Lung (tissue), 12 donors: Measurements from ENCODE around the gene NSUN7. TPM values are rescaled to one million over a fixed set of nuclear protein-coding genes. Genes with fewer than 3 reads are reported as not detected.

Source experiments
- ATAC-seq: fragments of 200-7000 bp; cut with Tn5 transposase; one replicate; pipeline ENCODE4 v1.9.1; 2020; ENCODE audit warnings: moderate number of reproducible peaks; ENCODE audit not compliant: insufficient read depth, low FRiP score
- DNase-seq, 3 donors: peaks; one replicate each; pipeline ENCODE4 v3.0.0-alpha.2; 2013 to 2017
- H3K27ac ChIP-seq, 2 donors: one replicate each; pipeline ENCODE4 v1.5.1; 2013; ENCODE audit warnings: mild to moderate bottlenecking in 2 of 2, moderate library complexity in 2 of 2, control low read depth in 1 of 2, inconsistent platforms in 1 of 2, low read depth in 1 of 2, low read length in 1 of 2
- H3K27me3 ChIP-seq, 3 donors: one replicate each; pipeline ENCODE4 v1.5.1; 2013; ENCODE audit warnings: low read length in 2 of 3; ENCODE audit not compliant: control insufficient read depth in 3 of 3, insufficient read depth in 3 of 3
- H3K36me3 ChIP-seq, 4 donors: one replicate each; pipeline ENCODE4 v1.5.1; 2013; ENCODE audit warnings: low read length in 4 of 4, mild to moderate bottlenecking in 1 of 4, moderate library complexity in 1 of 4; ENCODE audit not compliant: control insufficient read depth in 4 of 4, insufficient read depth in 4 of 4
- H3K4me1 ChIP-seq, 5 donors: one replicate each; pipeline ENCODE4 v1.5.1; 2013; ENCODE audit warnings: low read length in 5 of 5, mild to moderate bottlenecking in 2 of 5, moderate library complexity in 1 of 5; ENCODE audit not compliant: control insufficient read depth in 5 of 5, insufficient read depth in 5 of 5
- H3K4me3 ChIP-seq: one replicate; pipeline ENCODE4 v1.5.1; 2013; ENCODE audit warnings: mild to moderate bottlenecking, control low read depth, moderate library complexity
- H3K9ac ChIP-seq, 2 donors: one replicate each; pipeline ENCODE4 v1.5.1; 2013; ENCODE audit warnings: low read length in 2 of 2, control low read depth in 1 of 2; ENCODE audit not compliant: insufficient read depth in 1 of 2
- H3K9me3 ChIP-seq, 4 donors: one replicate each; pipeline ENCODE4 v1.5.1; 2013; ENCODE audit warnings: low read length in 3 of 4, mild to moderate bottlenecking in 1 of 4, moderate library complexity in 1 of 4; ENCODE audit not compliant: control insufficient read depth in 4 of 4, insufficient read depth in 3 of 4
- WGBS, 2 donors: extraction: QIAGEN DNeasy Blood & Tissue Kit; methylation state at CpG; one replicate each; pipeline ENCODE4 v1.1.7; 2013; 5-methylcytosine and 5-hydroxymethylcytosine counted together
- polyA plus RNA-seq, 2 donors: library from polyadenylated mRNA; stranded (reverse); fragments of 200-250 nt; gene quantifications; one replicate each; pipeline ENCODE4 v1.2.1, GENCODE V29; 2013
- total RNA-seq, 2 donors: library from RNA; depleted of rRNA in 1 of 2; stranded (reverse); fragments of >200 nt in 1 of 2; gene quantifications; one replicate each; pipeline ENCODE4 v1.2.1, GENCODE V29; 2014 to 2021
- TF ChIP-seq, protein P1 (sequence below): IDR thresholded peaks from 2 replicates; pipeline ENCODE4 v1.5.1; 2012; ENCODE audit warnings: mild to moderate bottlenecking; ENCODE audit errors: control extremely low read depth, extremely low read depth
- donor health status: control.
- donor health status: control.
- donor health status: Bipolar disorder and iron deficiency.
- donor health status: healthy.
- donor health status: DM: yes; HTN: yes; CAD: no.

NSUN7 gene
- total and polyA plus RNA-seq, 4 donors, result 6.5 to 20.5 (median 11.2) TPM

DNA sequence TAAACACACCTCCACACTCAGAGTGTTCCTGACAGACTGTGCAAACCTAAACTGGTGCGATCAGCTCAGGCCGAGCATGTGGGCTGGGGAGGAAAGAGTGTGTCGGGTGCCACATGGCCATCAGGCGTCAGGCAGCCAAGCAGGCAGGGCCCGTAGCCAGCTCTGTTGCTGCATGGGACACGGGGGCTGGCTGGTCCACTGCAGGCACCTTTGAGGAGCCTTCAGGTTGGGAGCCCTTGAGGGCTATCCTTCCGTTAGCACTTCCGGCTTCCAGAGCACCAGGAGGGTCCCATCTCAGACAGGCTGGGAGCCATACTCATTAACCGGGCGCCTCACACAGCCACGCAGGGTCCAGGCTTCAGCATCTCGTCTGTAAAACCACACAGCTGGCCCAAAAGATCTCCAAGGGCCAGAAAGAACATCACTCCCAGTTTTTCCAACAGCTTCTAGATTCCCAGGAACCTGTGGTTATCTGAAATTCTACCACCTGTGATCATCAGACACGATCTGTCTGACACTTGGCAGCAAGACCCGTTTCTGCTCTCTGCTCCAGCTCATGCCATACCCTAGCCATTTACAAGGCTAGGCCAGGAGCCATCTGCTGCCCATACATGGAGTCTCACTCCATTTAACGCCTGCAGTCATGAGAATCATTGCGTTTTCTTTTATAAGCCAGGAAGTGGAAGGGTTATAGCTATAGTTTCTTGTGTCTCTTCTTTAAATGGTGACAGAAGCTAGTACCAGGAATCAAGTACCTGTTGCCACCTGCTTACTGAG is 87.5 kb downstream of the NSUN7 start:
- Histone ChIP-seq H3K4me1 (peaks cover 0 to 6% (median 0%) of the 10 kb centered on the region in 5 donors), H3K36me3 (peaks cover 0 to 15% (median 1%) of the 10 kb centered on the region in 4 donors), H3K9ac (no peak overlapping the region), H3K27ac (no peak overlapping the region), H3K27me3 (no peaks in the 10 kb centered on the region), H3K9me3 (no peaks in the 10 kb centered on the region), H3K4me3 (no peak overlapping the region)
- WGBS, 2 donors, result 84 to 87% methylated on average over 16 of the region's 16 CpGs
- DNase-seq (peak in 1 of 3 donors; percentile 31), ATAC-seq (no peak)
- TF ChIP-seq, protein P1, sequence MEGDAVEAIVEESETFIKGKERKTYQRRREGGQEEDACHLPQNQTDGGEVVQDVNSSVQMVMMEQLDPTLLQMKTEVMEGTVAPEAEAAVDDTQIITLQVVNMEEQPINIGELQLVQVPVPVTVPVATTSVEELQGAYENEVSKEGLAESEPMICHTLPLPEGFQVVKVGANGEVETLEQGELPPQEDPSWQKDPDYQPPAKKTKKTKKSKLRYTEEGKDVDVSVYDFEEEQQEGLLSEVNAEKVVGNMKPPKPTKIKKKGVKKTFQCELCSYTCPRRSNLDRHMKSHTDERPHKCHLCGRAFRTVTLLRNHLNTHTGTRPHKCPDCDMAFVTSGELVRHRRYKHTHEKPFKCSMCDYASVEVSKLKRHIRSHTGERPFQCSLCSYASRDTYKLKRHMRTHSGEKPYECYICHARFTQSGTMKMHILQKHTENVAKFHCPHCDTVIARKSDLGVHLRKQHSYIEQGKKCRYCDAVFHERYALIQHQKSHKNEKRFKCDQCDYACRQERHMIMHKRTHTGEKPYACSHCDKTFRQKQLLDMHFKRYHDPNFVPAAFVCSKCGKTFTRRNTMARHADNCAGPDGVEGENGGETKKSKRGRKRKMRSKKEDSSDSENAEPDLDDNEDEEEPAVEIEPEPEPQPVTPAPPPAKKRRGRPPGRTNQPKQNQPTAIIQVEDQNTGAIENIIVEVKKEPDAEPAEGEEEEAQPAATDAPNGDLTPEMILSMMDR, result no peak

DNA sequence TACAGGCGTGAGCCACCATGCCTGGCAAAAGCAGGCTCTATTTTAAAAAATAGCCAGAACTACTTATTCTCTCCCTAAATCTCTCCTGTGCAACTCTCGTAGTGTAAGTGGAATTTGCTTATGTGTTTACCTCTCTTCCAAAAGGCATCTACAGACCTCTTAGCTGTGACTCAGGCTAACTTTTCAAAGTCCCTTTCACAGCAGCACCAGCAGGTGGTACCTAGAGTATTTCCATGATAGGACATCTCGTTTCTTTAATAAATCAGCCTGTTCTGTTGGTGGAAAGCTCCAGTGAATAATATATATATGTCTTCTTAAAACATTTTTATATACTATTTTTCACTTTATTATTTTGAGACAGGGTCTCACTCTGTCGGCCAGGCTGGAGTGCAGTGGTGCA is 89.0 kb downstream of the NSUN7 start:
- TF ChIP-seq, protein P1, result no peak
- Histone ChIP-seq H3K27ac (no peak overlapping the region), H3K4me3 (no peak overlapping the region), H3K4me1 (peaks cover 0 to 8% (median 3%) of the 10 kb centered on the region in 5 donors), H3K9ac (no peak overlapping the region), H3K9me3 (no peaks in the 10 kb centered on the region), H3K36me3 (peaks cover 0 to 13% (median 1%) of the 10 kb centered on the region in 4 donors), H3K27me3 (no peaks in the 10 kb centered on the region)
- 87 to 90% methylated on average over 4 of the region's 4 CpGs for WGBS, 2 donors
- ATAC-seq (no peak), DNase-seq (no peak)

DNA sequence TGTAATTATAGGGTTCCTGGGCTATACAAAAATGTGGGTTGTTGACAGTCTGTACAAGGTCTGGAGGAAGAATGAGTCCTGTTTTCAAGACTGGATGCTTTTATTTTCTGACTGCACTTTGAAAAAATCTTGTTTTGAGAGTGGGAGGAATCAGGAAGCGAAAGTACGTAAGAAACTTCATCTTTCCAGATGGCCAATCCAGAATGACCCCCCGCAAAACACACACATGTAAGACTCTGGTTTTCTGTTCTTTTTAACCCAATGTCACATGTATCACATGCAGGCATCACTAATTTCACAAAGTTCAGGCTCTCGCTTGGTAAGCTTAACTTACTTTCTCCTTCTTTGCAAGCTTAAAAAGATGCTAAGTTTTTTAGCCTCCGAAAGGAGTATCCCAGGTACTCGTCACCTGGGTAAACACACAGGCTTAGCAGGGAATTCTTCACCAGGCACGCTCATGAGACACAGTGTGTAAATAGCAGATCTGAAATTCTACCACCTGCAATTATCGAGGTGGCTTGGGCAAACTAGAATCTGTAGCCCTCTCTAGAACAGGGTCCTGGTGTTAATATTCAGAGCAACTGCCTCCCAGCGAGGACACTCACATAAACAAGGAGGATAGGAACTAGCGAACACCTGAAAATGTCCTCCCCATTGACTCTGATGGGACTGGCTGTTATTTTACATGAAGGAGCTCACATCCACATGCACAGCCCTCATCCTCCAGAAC is 90.7 kb downstream of the NSUN7 start:
- TF ChIP-seq, protein P1, result no peak
- Histone ChIP-seq H3K9me3 (no peaks in the 10 kb centered on the region), H3K36me3 (peaks cover 0 to 11% (median 0%) of the 10 kb centered on the region in 4 donors), H3K27ac (no peak overlapping the region), H3K4me3 (no peak overlapping the region), H3K27me3 (no peaks in the 10 kb centered on the region), H3K9ac (no peak overlapping the region), H3K4me1 (peaks cover 0 to 8% (median 3%) of the 10 kb centered on the region in 5 donors)
- WGBS, 2 donors, result 90 to 91% methylated on average over 10 of the region's 10 CpGs
- DNase-seq (no peak), ATAC-seq (no peak)
